SU-DHL-6 (cell line): ENCODE results near the gene INPP5K.

ENCODE experiments used
- H2AFZ ChIP-seq: fragments of 200-600 bp; sonication (generic); 2 replicates; pipeline ENCODE4 v1.6.1; 2014; ENCODE audit warnings: low read depth, mild to moderate bottlenecking, moderate library complexity, mixed read lengths, antibody characterized with exemption, low read length; ENCODE audit not compliant: severe bottlenecking
- H3F3A ChIP-seq: fragments of 200-600 bp; shearing (Covaris generic); 2 replicates; pipeline ENCODE4 v1.6.0; 2016; ENCODE audit warnings: antibody characterized with exemption, mild to moderate bottlenecking; ENCODE audit not compliant: insufficient read depth
- H3K27ac ChIP-seq: fragments of 200-600 bp; sonication (generic); 2 replicates; pipeline ENCODE4 v1.5.1; 2016; ENCODE audit warnings: low read depth, mild to moderate bottlenecking, low read length, moderate library complexity, mixed read lengths
- H3K27me3 ChIP-seq: fragments of 200-600 bp; sonication (generic), shearing (Covaris generic); 2 replicates; pipeline ENCODE4 v1.6.0; 2014; ENCODE audit warnings: mild to moderate bottlenecking, low read length
- H3K36me3 ChIP-seq: fragments of 200-600 bp; sonication (generic); 2 replicates; pipeline ENCODE4 v1.6.1; 2014; ENCODE audit warnings: mild to moderate bottlenecking, low read length, mixed read lengths
- H3K4me2 ChIP-seq: fragments of 300-600, 200-600 bp; shearing (Covaris generic), sonication (generic); 2 replicates; pipeline ENCODE4 v1.6.0; 2014; ENCODE audit warnings: low read length, low read depth, mild to moderate bottlenecking; ENCODE audit not compliant: poor library complexity, severe bottlenecking
- H3K4me3 ChIP-seq: fragments of 200-600 bp; sonication (generic); 2 replicates; pipeline ENCODE4 v1.5.1; 2014; ENCODE audit warnings: antibody characterized with exemption, low read length, mild to moderate bottlenecking, mixed read lengths; ENCODE audit not compliant: insufficient read depth, poor library complexity, severe bottlenecking
- H3K79me2 ChIP-seq: fragments of 200-600 bp; sonication (generic); 2 replicates; pipeline ENCODE4 v1.6.1; 2014; ENCODE audit warnings: mild to moderate bottlenecking, low read length, moderate library complexity; ENCODE audit not compliant: insufficient read depth
- H3K9ac ChIP-seq: fragments of 200-600 bp; sonication (generic); 2 replicates; pipeline ENCODE4 v1.7.0; 2014; ENCODE audit warnings: mild to moderate bottlenecking, low read length
- H3K9me2 ChIP-seq: fragments of 200-600 bp; sonication (generic); replicated peaks from 2 replicates; pipeline ENCODE4 v1.6.1; 2014; ENCODE audit warnings: low read length; ENCODE audit not compliant: insufficient read depth
- H3K9me3 ChIP-seq: fragments of 200-600 bp; sonication (generic); 2 replicates; pipeline ENCODE4 v1.6.1; 2014; ENCODE audit warnings: low read length, mixed read lengths; ENCODE audit not compliant: insufficient read depth
- H4K20me1 ChIP-seq: fragments of 200-600 bp; sonication (generic); 2 replicates; pipeline ENCODE4 v1.6.1; 2014; ENCODE audit warnings: low read depth, mild to moderate bottlenecking, antibody characterized with exemption, low read length, moderate library complexity, mixed read lengths
- CTCF ChIP-seq: fragments of 200-600 bp; sonication (generic); IDR thresholded peaks from one replicate; pipeline ENCODE4 v1.5.1; 2017; ENCODE audit warnings: antibody characterized with exemption, mild to moderate bottlenecking, low read length, moderate library complexity; ENCODE audit not compliant: insufficient read depth, poor library complexity, severe bottlenecking
- EZH2phosphoT487 ChIP-seq: fragments of 200-600 bp; sonication (generic), shearing (Covaris generic); conservative IDR thresholded peaks from 2 replicates; pipeline ENCODE4 v1.6.1; 2018; ENCODE audit warnings: mild to moderate bottlenecking, antibody characterized with exemption, low read length, moderate library complexity, mixed read lengths

Gene INPP5K

DNA sequence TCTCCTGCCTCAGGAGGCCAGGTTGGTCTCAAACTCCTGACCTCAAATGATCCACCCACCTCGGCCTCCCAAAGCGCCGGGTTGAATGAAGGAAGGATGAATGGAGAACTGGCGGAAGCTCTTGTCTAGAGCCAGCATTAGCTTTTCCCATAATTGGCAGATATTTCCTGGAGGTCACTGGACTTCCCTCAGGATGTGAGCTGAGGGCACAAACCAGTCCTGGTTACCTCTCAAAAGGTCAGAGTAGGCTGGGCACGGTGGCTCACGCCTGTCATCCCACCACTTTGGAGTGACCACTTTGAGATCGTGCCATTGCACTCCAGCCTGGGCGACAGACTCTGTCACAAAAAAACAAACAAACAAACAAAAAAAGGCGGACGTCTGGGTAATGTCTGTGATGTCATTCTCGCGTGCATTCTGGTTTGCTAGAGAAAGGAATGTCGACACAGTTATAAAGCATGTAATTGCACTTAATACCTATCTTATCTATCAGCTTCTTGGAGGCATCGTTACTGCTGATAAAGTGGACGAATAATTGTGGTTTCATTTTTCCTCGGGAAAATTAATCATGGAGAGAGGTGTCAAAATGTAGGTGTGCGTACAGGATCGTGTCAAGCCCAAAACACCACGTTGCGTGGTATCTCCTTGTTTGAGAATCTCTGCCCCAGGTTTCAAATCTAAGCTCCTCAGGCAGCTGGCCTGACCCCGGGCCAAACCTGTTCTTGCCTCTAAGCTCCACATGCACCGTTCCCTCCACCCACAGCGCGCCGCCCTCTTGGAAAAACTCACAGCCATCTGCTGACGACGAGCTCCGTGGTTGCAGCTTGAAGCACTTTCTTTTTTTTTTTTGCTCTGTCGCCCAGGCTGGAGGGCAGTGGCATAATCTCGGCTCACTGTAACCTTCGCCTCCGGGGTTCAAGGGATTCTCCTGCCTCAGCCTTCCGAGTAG, 54.0 kb downstream of the INPP5K start:
- Histone ChIP-seq H3K36me3 (no peaks in the 10 kb centered on the region), H3K9ac (no peak overlapping the region), H3K27ac (no peak overlapping the region)

DNA sequence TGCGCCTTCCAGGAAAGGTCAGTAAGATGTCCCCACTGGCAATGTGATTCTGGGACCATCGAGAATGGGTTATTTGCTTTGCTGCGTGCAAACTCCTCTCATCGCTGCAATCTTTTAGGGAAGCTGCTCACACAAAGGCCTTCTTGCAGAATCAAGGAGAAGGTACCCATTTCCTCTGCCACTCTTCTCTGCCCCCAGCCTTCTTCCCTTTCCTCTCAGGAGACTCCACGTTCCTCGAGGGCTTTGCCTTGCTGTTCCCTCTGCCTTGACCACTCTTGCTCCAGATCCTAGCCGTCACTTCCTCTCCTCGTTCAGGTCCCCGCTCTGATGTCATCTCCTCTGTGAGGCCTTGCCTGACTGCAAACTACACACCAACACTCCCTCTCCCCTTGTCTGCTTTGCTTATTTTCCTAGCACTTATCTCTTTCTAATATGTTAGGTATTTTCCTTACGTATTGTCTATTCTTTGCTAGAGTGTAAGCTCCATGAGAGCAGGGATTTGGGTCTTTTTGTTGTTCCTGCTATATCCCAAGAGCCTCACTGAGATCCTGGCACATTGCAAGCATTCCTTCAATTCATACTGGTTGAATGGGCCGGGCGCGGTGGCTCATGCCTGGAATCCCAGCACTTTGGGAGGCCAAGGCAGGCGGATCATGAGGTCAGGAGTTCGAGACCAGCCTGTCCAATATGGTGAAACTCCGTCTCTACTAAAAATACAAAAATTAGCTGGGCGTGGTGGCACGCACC, 55.0 kb downstream of the INPP5K start:
- no peak overlapping the region for H3K4me2 ChIP-seq
- no peak overlapping the region for H2AFZ ChIP-seq
- H3K27me3 ChIP-seq: no peaks in the 10 kb centered on the region
- H3K79me2 ChIP-seq: no peaks in the 10 kb centered on the region
- no peak overlapping the region for H3K9ac ChIP-seq
- H3K9me2 ChIP-seq: no peaks in the 10 kb centered on the region
- H3K36me3 ChIP-seq: no peaks in the 10 kb centered on the region
- H3F3A ChIP-seq: no peaks in the 10 kb centered on the region
- H4K20me1 ChIP-seq: no peaks in the 10 kb centered on the region
- no peaks in the 10 kb centered on the region for H3K9me3 ChIP-seq
- no peak overlapping the region for H3K4me3 ChIP-seq
- H3K27ac ChIP-seq: no peak overlapping the region
- TF ChIP-seq EZH2phosphoT487 (no peak), CTCF (no peak)

More for the DNA sequence above, 54.0 kb downstream of the INPP5K start:
- Histone ChIP-seq H3K27me3 (no peaks in the 10 kb centered on the region), H3K79me2 (no peaks in the 10 kb centered on the region), H3K9me3 (no peaks in the 10 kb centered on the region), H3K4me2 (no peak overlapping the region), H3K4me3 (no peak overlapping the region), H4K20me1 (no peaks in the 10 kb centered on the region), H3F3A (no peaks in the 10 kb centered on the region), H2AFZ (no peak overlapping the region), H3K9me2 (no peaks in the 10 kb centered on the region)
- TF ChIP-seq CTCF (no peak), EZH2phosphoT487 (no peak)

DNA sequence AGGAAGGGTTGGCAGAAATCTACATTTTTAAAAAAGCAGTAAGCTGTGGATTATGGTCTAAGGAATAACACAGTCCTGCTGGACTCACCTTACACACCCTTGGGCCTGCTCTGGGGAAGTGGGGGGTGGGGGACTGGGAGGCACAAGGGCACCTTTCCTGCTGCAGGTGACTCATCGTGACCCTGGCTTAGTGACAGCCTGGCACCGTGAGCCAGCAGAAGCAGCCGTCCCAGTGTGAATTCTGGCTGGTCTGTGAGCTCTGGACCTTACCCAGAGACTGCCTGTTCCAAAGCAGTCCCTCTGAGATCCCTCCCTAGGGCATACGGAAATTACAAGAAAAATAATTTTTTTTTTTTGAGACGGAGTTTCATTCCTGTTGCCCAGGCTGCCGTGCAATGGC, 56.2 kb downstream of the INPP5K start:
- Histone ChIP-seq H3K4me2 (no peak overlapping the region), H3K27ac (no peak overlapping the region), H3K9me2 (no peaks in the 10 kb centered on the region)

More for the DNA sequence above, 56.2 kb downstream of the INPP5K start:
- Histone ChIP-seq H3K36me3 (no peaks in the 10 kb centered on the region), H3K79me2 (peaks cover 7% of the 10 kb centered on the region), H4K20me1 (no peaks in the 10 kb centered on the region), H3K4me3 (no peak overlapping the region), H3K9ac (no peak overlapping the region), H3K9me3 (no peaks in the 10 kb centered on the region), H3F3A (no peaks in the 10 kb centered on the region), H2AFZ (no peak overlapping the region), H3K27me3 (no peaks in the 10 kb centered on the region)
- TF ChIP-seq CTCF: no peak
- no peak for TF ChIP-seq EZH2phosphoT487
